Ureter (tissue), 1 donor: ENCODE results near the gene ACYP2. TPM values are rescaled to one million over a fixed set of nuclear protein-coding genes. Genes with fewer than 3 reads are reported as not detected.
"Not testable (repeated sequence)": the region's sequence is repeated elsewhere in the genome, so short reads cannot be mapped to it uniquely, and the experiment has no call there.

Experiments
- DNase-seq: peaks from one replicate; pipeline ENCODE4 v3.0.0-alpha.2; 2020; ENCODE audit warnings: low spot score
- total RNA-seq: library from RNA; stranded (reverse); gene quantifications from one replicate; pipeline ENCODE4 v1.2.4, GENCODE V29; 2023
- donor health status: DM: yes; HTN: yes; CAD: no.

ACYP2 gene
- total RNA-seq, 1 donor from 2014 or later: 22.9 TPM

GRCh38 chr2:54271843-54272627, 156.6 kb downstream of the ACYP2 start:
- DNase-seq: no peak

GRCh38 chr2:54274781-54275242, 159.4 kb downstream of the ACYP2 start:
- DNase-seq: no peak

GRCh38 chr2:54275541-54275940, 160.1 kb downstream of the ACYP2 start:
- no peak for DNase-seq

- no peak for DNase-seq
Measured at GRCh38 chr2:54279385-54279784, 164.0 kb downstream of the ACYP2 start.

- no peak for DNase-seq
Measured at GRCh38 chr2:54284826-54285225, 169.4 kb downstream of the ACYP2 start.

- no peak for DNase-seq
Measured at GRCh38 chr2:54285451-54285850, 170.0 kb downstream of the ACYP2 start.

GRCh38 chr2:54287532-54287931, 172.1 kb downstream of the ACYP2 start:
- DNase-seq: no peak

- no peak for DNase-seq
Measured at GRCh38 chr2:54289917-54290316, 174.5 kb downstream of the ACYP2 start.

- no peak for DNase-seq
Measured at GRCh38 chr2:54290356-54291025, 175.1 kb downstream of the ACYP2 start.

- DNase-seq: not testable (repeated sequence)
Measured at GRCh38 chr2:54294665-54295064, 179.2 kb downstream of the ACYP2 start.

GRCh38 chr2:54295911-54296310, 180.5 kb downstream of the ACYP2 start:
- no peak for DNase-seq

- DNase-seq: no peak
Measured at GRCh38 chr2:54298514-54298913, 183.1 kb downstream of the ACYP2 start.

- DNase-seq: no peak
Measured at GRCh38 chr2:54303631-54304030, 188.2 kb downstream of the ACYP2 start.

- DNase-seq: no peak
Measured at GRCh38 chr2:54306556-54306955, 191.1 kb downstream of the ACYP2 start.

- no peak for DNase-seq
Measured at GRCh38 chr2:54308186-54308585, 192.8 kb downstream of the ACYP2 start.

- no peak for DNase-seq
Measured at GRCh38 chr2:54308782-54309181, 193.4 kb downstream of the ACYP2 start.

- DNase-seq: no peak
Measured at GRCh38 chr2:54310311-54310710, 194.9 kb downstream of the ACYP2 start.

GRCh38 chr2:54310961-54311360, 195.5 kb downstream of the ACYP2 start:
- no peak for DNase-seq

GRCh38 chr2:54313147-54313546, 197.7 kb downstream of the ACYP2 start:
- DNase-seq: no peak

- DNase-seq: no peak
Measured at GRCh38 chr2:54317973-54318372, 202.6 kb downstream of the ACYP2 start.

GRCh38 chr2:54318821-54319220, 203.4 kb downstream of the ACYP2 start:
- no peak for DNase-seq

- DNase-seq: no peak
Measured at GRCh38 chr2:54321047-54321446, 205.6 kb downstream of the ACYP2 start.

GRCh38 chr2:54324517-54324916, 209.1 kb downstream of the ACYP2 start:
- DNase-seq: not testable (repeated sequence)
